Measurements from ENCODE around the gene LRP1.

Gene LRP1

GRCh38 chr12:57178213-57178612 is 49.9 kb downstream of the LRP1 start:
- no peak for DNase-seq

GRCh38 chr12:57179331-57180086 is 51.2 kb downstream of the LRP1 start:
- no peak for DNase-seq

- DNase-seq: no peak
These were observed 52.2 kb downstream of the LRP1 start for GRCh38 chr12:57180321-57180989.

GRCh38 chr12:57181072-57181471 is 52.8 kb downstream of the LRP1 start:
- DNase-seq: no peak

- no peak for DNase-seq
These were observed 53.4 kb downstream of the LRP1 start for GRCh38 chr12:57181561-57182155.

- DNase-seq: peak; percentile 66
These were observed 54.8 kb downstream of the LRP1 start for GRCh38 chr12:57182918-57183575.

- DNase-seq: no peak
These were observed 55.8 kb downstream of the LRP1 start for GRCh38 chr12:57183939-57184725.

- DNase-seq: no peak
These were observed 57.1 kb downstream of the LRP1 start for GRCh38 chr12:57185403-57185802.

GRCh38 chr12:57185906-57186508 is 57.7 kb downstream of the LRP1 start:
- DNase-seq: no peak

GRCh38 chr12:57187222-57188089 is 59.2 kb downstream of the LRP1 start:
- DNase-seq: no peak

- no peak for DNase-seq
These were observed 59.8 kb downstream of the LRP1 start for GRCh38 chr12:57188090-57188425.

GRCh38 chr12:57190037-57190436 is 61.8 kb downstream of the LRP1 start:
- DNase-seq: no peak

- no peak for DNase-seq
These were observed 62.5 kb downstream of the LRP1 start for GRCh38 chr12:57190821-57191220.

- no peak for DNase-seq
These were observed 63.1 kb downstream of the LRP1 start for GRCh38 chr12:57191410-57191809.

GRCh38 chr12:57192920-57193319 is 64.6 kb downstream of the LRP1 start:
- DNase-seq: no peak

GRCh38 chr12:57193706-57194245 is 65.5 kb downstream of the LRP1 start:
- DNase-seq: no peak

GRCh38 chr12:57194253-57194652 is 66.0 kb downstream of the LRP1 start:
- no peak for DNase-seq

GRCh38 chr12:57195186-57195585 is 66.9 kb downstream of the LRP1 start:
- DNase-seq: no peak

- DNase-seq: no peak
These were observed 67.5 kb downstream of the LRP1 start for GRCh38 chr12:57195611-57196371.

GRCh38 chr12:57196439-57196838 is 68.2 kb downstream of the LRP1 start:
- DNase-seq: no peak
